ENCODE data around the gene MOGAT3.
"Not testable (repeated sequence)": the region's sequence is repeated elsewhere in the genome, so short reads cannot be mapped to it uniquely, and the experiment has no call there.

MOGAT3 gene

DNA sequence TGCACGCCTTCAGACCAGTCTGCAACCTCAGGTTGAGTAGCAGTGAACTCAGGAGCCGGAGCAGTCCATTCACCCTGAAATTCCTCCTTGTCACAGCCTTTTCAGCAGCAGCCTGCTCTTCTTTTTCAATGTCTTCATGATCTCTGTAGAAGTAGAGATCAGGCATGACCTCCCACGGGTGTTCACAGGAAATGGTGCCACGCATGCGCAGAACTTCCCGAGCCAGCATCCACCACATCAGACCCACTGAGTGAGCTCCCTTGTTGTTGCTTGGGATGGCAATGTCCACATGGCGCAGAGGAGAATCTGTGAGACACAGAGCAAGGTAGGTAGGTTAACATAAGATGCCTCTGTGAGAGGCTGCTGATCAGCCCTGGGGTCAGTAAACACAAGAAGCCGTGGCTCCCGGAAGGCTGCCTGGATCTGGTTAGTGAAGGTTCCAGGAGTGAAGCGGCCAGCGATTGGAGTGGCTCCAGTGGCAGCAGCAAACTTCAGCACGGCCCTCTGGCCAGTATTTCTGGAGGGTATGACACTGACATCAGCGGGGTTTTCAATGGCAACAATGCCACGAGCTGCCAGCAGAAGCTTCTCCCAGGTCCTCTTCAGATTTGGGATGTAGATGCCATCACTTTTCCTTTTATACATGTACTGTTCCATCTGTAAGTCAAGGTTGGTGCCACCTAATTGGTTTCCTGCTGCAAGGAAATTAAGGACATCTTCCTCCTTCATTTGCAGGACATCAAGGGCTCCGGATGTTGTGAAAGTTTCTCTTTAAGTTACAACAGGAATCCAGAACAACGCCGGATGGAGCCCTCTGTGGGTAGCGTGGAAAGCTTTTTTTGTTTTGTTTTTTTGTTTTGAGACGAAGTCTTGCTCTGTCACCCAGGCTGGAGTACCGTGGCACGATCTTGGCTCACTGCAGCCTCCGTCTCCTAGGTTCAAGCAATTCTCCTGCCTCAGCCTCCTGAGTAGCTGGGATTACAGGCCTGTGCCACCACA lies 3.2 kb upstream of the MOGAT3 start:
- DNase-seq (ENCODE audit: low read depth), result not testable (repeated sequence)

DNA sequence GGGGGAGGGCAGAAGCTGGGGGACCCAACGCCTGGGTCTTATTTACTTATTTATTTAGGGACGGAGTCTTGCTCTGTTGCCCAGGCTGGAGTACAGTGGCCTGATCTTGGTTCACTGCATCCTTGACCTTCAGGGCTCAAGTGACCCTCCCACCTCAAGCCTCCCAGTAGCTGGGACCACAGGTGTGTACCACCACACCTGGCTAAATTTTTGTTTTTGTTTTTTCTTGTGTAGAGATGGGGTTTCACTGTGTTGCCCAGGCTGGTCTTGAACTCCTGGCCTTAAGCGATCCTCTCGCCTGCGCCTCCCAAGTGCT lies 1.7 kb upstream of the MOGAT3 start:
- DNase-seq (ENCODE audit: low read depth), result no peak

DNA sequence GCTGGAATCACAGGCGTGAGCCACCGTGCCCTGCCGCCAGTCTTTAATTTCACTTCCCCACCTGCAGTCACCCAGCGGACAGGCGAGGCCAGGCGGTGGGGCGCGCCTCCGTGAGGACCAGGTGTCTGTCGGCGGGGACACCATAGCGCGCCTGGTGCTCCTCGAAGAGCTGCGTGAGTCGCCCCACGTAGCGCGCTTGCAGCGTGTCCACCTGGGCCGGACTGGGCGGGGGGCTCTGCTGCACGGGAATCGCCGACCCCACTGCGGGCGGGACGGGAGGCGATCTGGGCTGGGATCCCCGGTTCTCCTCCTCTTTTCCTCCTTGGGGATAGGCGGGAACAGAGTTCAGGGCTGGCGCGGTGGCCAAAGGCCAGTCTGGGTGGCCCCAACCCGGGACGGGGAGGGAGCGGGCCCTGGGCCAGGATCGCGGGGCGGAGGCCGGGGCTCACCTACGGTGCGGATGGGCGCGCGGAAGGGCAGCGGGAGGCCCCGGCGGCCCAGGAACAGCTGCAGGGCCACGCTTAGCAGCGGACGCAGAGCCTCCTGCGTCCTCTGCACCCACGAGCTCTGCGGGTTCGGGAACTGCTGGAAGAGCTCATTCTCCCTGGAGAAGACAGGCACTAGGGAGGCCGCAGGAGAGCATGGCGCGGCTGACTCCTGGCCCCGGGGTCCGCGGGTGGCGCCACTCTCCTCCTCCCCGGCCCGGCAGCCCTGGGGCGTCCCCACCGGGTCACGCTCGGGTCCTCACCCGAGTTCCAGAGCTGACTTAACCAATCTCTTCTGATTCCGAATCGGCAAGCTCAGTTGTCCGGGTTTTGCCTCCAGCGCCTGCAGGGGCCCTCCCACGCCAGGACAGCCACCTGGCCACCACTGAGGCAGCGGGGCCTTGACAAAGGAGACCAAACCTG lies 1.1 kb upstream of the MOGAT3 start:
- DNase-seq (ENCODE audit: low read depth), result no peak

DNA sequence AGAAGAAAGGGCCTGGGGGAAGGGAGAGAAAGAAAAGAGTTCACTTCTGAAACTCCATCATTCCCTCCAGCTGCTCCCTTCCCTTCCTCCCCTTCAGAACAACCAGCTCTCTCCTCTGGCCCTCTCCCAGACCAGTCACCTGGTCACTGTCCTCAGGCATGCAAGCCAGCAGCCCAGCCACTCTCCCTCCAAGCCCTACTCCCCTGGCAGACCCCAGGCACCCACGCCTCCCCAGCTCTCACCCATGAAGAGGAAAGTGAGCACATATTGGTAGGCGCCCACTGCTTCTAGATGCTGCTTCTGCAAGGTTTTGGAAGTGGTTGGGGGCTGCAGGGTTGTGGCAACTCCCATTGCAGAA lies 353 bp downstream of the MOGAT3 start:
- no peak for DNase-seq (ENCODE audit: low read depth)

DNA sequence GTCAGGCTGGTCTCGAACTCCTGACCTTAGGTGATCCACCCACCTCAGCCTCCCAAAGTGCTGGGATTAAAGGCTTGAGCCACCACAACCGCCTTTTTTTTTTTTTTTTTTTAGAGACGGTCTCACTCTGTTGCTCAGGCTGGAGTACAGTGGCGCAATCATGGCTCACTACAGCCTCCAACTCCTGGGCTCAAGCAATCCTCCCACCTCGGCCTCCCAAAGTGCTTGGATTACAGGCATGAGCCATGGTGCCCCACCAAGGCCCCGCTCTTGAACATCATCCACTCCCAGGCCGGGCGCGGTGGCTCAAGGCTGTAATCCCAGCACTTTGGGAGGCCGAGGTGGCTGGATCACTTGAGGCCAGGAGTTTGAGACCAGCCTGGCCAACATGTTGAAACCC lies 1.3 kb downstream of the MOGAT3 start:
- not testable (repeated sequence) for DNase-seq (ENCODE audit: low read depth)

DNA sequence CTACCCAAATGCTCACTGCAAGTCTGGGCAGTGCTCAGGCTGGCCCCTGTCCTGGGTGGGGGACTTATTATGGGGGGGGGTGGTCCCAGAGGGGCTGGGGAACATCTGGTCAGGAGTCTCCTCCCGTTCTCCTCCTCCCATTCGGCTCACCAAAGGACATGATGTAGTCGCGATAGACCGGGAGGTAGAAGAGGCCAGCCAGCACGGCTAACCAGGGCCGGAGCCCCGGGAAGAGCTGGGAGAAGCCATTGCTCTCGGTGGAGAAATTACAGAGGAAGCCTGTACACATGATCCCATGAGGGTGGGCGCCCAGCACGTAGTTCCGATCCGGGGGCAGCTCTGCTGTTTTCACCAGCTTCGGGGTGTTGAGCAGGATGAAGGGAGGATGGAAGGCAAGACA lies 2.4 kb downstream of the MOGAT3 start:
- DNase-seq (ENCODE audit: low read depth), result no peak

DNA sequence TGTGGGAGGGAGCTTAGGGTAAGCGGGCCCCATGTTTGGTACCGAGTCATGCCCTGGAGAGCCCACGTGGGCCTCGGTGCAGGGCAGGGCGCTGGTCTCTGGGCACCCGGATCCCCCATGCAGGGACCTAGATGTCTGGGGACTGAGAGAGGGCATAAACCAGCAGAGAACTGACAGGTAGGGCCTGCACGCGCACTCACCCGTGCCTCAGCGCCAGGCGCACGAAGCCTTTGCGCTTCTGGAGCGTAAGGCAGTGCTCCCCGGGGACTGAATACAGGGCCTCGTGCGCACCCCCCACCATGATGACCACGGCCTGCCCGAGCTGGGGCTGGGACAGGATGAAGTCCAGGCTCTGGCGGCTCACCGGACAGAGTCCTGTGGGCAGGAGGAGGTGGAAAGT lies 2.8 kb downstream of the MOGAT3 start:
- DNase-seq (ENCODE audit: low read depth), result no peak

DNA sequence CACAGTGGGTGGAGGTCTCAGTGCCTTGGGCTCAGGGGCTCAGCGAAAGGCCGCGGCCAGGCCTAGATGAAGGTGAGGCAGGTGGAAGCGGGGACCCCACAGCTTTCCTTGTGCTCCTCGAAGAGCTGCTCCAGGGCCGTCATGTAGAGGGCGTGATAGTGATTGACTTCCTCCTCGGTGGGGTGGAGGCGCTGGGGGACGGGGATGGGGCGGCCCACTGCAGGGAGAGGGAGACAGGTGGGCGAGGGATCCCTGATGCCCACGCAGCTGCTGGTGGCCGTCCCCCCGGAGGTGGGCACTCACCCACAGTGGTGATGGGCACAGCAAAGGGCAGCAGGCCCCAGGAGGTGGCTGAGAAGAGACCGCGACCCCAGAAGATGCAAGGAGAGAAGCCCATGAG lies 5.0 kb downstream of the MOGAT3 start:
- DNase-seq (ENCODE audit: low read depth), result no peak

DNA sequence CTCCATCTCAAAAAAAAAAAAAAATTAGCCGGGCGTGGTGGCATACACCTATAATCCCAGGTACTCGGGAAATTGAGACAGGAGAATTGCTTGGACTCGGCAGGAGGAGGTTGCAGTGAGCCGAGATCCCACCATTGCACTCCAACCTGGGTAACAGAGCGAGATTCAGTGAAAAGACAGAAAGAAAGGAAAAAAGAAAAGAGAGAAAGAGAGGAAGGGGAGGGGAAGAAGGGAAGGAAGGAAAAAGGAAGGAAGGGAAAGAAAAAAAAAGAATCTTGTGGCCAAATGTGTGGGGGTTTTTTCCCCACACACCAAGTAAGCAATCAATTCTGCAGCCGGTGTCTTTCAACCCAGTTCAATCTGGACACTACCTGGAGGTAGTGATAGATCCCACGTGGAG lies 11.7 kb downstream of the MOGAT3 start:
- no peak for DNase-seq (ENCODE audit: low read depth)

DNA sequence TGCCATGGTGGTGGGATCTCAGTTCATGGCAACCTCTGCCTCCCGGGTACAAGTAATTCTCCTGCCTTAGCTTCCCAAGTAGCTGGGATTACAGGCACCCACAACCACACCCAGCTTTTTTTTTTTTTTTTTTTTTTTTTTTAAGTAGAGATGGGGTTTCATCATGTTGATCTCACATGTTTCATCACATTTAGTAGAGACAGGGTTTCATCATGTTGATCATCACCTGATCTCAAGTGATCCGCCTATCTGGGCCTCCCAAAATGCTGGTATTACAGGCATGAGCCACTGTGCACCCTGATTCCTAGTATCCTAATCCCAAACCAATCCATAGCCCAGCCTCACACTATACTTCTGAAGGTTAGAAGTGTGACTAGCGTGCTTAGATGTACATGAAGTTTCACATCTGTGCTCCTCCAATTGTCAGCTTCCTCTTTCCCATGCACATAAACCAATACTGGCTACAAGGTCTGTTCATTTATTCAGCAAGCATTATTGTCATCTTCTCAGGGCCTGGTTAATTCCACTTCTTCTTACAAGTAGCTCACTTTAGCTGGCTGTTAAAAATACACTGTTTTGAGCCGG lies 13.9 kb downstream of the MOGAT3 start:
- DNase-seq (ENCODE audit: low read depth), result no peak

DNA sequence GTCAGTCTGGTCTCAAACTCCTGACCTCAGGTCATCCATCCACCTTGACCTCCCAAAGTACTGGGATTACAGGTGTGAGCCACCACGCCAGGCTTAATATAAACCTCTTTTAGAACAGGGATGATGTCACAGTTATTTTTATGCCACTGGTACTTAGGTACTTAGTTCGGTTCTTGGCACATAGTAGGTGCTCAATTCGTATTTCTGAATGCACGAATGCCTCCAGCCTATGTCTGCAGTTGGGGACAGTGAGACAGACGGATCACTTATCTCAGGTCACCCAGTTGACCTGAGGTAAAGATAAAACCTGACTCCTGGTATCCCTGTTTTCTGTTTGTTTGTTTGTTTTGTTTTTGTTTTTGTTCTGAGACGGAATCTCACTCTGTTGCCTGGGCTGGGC lies 14.6 kb downstream of the MOGAT3 start:
- no peak for DNase-seq (ENCODE audit: low read depth)

DNA sequence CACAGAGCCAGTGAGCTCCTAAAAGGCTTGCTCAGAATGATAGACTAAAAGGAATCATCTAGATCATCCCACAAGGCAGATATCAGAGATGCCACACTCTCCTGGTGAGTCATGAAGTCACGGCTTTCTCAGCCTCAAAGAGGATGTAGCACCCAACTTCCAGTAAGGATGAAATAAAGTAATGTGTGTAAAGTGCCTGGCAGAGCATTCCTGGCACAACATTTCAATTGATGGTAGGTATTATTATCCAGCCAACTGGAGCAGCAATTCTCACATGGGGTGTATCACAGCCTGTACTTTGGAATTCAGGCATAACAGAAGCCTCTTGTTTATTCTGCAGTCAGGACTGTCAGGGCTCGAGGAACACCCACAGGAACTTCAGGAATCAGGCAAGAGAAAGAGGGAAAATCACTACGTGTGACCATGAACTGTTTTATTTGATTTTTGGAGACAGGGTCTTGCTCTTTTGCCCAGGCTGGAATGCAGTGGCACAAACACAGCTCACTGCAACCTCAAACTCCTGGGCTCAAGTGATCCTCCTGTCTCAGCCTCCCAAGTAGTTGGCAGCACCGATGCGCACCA lies 15.5 kb downstream of the MOGAT3 start:
- DNase-seq (ENCODE audit: low read depth), result no peak

DNA sequence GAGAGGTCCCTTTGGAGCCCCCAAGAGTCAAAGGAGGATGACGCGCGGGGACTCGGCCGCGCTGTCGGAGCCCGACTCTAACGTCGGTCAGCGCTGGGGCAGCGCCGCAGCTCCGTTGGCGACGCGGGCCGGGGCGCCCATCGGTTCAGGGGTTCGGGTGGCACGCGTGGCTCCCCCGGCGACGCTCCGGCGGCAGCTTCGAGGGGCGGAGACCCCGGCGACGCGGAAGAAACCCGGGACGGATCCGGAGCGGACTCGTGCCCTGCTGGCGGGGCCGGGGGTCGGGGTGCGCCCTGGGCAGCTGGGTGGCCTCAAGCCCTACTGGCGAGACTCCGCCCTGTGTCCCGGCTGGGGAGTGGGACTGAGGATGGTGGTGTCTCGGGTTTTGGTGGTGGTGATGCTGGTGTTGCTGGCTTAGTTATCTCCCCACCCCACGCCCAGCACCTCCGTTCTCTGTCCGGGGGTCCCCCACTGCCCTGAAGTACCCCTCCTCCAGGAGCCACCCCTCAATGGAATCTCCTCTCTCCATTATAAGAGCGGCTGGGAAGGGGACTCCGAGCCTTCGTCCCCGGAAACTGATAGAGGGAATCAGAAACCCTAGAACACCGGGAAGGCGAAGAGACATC lies 20.6 kb downstream of the MOGAT3 start, which contains the start of gene NAT16:
Gene NAT16 (minus strand): TSS at position 164 of the 626 bp plus-strand sequence. CDS start 5,486 bp downstream, outside the sequence.
- DNase-seq (ENCODE audit: low read depth), result no peak

DNA sequence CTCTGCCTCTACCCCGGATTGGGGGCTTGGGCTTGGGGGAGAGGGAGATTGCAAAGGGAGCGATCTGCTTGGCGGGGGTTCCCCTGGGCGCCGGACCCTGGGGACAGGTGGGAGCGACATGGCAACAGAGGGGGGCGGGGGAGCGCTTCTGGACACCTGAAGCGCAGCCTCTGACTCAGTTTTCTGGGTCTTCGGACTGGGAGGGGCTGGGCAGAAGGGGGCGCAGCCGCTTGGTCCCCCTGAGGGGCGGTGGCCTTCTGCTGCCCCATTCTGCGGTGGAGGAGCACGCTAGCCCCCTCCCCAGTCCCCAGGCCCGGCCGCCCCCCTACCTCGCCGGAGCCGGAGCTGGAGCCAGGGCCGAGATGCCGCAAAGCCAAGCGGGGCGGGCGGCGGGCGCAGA lies 21.1 kb downstream of the MOGAT3 start:
- no peak for DNase-seq (ENCODE audit: low read depth)

DNA sequence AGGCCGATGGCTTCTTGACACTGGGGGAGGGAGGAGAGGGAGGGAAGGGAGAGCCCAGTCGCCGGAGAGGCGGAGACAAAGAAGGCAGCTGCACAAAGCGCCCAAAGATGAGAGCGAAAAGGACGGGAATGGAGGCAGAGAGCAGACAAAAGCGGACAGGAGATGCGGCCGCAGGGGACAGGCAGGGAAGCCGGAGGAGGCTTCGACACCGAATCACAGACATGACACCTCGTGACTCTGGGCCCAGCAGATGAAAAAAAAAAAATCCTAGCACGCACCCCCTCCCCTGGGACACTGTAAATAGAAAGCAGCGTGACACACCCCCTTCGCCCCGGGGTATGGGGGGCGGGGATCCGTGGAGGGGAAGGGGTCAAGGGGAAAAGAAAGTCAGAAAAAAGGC lies 21.7 kb downstream of the MOGAT3 start:
- DNase-seq (ENCODE audit: low read depth), result no peak

DNA sequence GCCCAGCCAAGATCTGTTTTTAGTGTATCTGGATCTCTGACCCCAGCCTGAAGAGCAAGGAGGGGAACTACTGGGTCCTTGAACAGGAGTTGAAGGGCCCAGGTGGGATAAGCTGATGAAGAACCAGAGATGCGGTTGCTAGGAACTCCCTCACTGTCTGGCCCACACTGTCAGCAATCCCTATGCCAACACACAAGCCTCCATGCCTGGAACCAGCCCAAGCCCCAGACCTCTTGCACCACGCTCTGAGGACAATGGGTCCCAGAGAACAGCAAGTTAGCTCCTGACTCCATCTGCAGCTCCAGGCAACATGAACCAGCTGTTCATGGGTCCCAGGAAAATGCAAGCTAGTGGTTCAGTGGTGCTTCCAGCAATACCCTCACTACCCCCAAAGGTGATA lies 23.2 kb downstream of the MOGAT3 start:
- no peak for DNase-seq (ENCODE audit: low read depth)

DNA sequence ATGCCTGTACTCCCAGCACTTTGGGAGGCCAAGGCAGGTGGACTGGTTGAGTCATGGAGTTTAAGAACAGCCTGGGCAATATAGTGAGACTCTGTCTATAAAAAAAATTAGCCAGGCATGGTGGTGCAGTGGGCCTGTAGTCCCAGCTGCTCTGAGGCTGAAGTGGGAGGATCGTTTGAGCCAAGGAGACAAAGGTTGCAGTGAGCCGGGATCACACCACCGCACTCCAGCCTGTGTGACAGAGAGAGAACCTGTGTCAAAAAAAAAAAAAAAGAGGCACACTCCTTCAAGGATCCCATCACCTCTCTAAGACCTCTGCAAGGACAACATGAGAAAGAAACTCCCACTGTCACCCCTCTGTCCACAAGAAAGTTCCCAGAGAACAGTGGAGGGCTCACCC lies 25.2 kb downstream of the MOGAT3 start:
- DNase-seq (ENCODE audit: low read depth), result no peak

DNA sequence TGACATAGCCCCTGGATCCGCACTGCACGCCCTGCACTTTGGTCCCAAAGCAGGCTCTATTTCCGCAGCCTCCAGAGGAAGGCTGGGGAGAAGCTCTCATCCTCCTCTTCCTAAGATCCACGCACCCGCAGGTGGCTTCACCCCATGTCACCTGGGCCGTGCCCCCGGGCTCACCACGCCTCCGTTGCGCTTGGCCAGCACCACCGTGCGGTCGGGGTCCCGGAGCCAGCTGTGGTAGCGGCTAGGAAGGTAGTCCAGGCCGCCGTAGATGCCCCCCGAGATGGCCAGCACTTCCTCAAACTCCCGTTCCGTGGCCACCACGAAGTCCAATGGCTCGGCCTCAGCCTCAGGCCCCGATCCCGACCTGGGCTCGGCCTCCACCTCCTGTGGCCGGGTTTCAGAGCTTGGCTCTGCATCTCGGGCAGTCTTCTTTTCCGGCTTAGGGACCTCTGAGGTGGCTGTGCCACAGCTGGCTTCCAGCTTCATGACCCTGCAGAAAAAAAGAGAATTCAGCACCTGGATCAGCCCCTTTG lies 26.4 kb downstream of the MOGAT3 start:
- DNase-seq (ENCODE audit: low read depth), result no peak

DNA sequence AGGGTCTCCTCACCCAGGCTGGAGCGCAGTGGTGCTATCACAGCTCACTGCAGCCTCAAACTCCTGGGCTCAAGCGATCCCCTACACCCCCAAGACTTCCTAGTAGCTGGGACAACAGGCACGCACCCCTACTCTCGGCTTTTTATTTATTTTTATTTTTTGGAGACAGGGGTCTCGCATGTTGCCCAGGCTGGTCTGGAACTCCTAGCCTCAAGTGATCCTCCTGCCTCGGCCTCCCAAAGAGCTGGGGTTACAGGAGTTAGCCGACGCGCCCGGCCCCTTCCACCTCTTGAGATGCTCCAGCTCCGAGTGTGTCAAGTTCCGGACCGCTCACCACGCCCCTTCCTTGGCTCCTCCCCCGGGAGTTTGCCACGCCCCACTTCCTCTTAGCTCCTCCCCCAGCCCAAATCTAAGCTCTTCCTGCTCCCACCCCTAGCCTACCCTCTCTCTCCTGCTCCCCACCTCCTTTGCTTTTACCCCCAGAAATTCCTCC lies 27.0 kb downstream of the MOGAT3 start:
- DNase-seq (ENCODE audit: low read depth), result no peak

DNA sequence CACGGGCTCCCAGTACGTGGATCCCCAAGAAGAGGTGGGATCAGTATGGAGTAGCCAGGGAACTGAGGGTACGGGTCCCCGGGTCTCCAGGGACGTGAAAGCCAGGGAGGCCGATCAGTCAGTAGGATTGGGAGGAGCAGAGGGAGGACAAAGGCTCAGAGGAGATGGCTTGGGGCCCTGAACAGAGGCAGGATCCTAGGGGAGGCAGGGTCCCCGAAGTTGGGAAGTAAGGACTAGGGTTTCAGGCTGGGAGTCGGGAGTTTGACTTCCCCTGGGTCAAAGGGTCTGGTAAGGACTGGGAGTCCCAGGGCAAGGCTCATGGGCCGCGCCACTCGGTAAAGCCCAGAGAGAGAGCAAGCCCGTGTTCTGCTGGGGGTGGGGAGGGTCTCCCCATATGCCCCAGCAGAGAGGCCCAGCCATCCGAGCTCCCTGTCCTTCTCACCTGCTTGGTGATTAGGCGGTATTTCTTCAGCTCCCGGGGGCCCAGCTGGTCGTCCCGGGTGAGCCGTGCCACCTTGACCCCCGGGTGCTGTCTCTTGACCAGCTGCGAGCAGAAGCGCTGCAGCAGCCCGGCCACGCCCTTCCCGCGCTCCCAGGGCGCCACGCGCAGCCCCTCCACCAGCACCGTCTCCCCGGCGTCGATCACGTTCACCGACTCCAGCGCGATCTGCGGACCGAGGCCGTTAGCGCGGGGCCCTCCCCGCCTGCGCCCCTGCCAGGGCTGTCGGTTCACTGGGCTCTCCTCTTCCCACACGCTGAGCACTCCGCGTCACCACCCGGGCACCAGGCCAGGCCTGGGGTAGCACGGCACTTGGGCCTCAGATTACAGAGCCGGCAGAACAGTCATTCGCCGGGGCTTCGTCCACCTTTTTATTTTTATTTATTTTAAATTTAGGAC lies 27.7 kb downstream of the MOGAT3 start:
- no peak for DNase-seq (ENCODE audit: low read depth)

Data from GM04503 (cell line).